ENCODE data around the gene PRMT2.

The PRMT2 gene

DNA sequence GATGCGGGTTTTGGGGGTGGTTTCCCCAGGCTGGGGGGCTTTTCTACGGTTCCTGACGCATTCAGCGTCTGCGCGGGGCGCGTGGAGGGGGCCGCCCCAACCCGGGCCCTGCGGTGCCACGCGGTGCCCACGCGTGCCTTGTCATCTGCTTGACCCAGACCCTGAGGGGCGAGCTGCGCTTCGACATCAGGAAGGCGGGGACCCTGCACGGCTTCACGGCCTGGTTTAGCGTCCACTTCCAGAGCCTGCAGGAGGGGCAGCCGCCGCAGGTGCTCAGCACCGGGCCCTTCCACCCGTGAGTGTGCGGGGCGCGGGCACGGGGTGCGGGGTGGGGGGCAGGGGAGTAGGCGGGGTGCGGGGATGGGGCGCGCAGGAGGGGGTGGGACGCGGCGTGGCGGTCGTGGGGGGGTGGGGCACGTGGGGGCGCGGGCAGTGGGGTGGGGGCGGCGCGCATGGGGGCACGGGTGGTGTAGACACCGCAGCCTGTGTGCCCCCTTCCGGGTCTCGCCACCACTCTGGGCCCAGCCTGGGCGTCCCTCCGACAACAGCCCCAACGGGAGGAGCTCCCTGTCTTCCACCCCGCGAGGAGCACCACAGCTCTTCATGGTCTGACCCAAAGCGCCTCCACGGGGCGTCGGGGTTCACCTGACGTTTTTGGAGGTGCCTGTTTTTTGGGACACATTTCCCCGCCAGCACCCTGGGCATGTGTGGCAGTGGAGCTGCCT lies 26.3 kb downstream of the PRMT2 start:
- DNase-seq (ENCODE audit: extremely low read depth, low read depth) = no peak
- TF ChIP-seq, protein P1, sequence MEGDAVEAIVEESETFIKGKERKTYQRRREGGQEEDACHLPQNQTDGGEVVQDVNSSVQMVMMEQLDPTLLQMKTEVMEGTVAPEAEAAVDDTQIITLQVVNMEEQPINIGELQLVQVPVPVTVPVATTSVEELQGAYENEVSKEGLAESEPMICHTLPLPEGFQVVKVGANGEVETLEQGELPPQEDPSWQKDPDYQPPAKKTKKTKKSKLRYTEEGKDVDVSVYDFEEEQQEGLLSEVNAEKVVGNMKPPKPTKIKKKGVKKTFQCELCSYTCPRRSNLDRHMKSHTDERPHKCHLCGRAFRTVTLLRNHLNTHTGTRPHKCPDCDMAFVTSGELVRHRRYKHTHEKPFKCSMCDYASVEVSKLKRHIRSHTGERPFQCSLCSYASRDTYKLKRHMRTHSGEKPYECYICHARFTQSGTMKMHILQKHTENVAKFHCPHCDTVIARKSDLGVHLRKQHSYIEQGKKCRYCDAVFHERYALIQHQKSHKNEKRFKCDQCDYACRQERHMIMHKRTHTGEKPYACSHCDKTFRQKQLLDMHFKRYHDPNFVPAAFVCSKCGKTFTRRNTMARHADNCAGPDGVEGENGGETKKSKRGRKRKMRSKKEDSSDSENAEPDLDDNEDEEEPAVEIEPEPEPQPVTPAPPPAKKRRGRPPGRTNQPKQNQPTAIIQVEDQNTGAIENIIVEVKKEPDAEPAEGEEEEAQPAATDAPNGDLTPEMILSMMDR (IDR thresholded peaks at IDR 0.05; ENCODE audit: low read depth, low read length, missing control alignments) = no peak
- peak overlapping the region; percentile 42 for H3K4me3 ChIP-seq (replicated peaks; ENCODE audit: low read depth, low read length)

DNA sequence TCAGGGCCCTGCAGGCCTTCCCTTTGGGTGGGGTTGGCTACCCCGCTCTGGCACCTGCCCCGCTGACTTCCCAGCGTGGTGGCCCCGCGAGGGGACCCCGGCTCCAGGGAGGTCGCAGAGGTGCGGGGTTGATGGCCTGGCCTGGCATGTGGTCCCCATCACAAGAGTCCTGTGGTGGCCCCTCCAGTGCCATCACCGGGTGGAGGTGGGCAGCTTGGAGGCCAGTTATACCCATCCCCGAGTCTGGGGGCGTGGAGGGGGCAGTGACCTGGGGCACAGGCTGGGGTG lies 26.8 kb downstream of the PRMT2 start:
- H3K4me3 ChIP-seq (replicated peaks; ENCODE audit: low read depth, low read length) = peak overlapping the region; percentile 39
- DNase-seq (ENCODE audit: extremely low read depth, low read depth) = no peak
- TF ChIP-seq, protein P1 (IDR thresholded peaks at IDR 0.05; ENCODE audit: low read depth, low read length, missing control alignments) = no peak

DNA sequence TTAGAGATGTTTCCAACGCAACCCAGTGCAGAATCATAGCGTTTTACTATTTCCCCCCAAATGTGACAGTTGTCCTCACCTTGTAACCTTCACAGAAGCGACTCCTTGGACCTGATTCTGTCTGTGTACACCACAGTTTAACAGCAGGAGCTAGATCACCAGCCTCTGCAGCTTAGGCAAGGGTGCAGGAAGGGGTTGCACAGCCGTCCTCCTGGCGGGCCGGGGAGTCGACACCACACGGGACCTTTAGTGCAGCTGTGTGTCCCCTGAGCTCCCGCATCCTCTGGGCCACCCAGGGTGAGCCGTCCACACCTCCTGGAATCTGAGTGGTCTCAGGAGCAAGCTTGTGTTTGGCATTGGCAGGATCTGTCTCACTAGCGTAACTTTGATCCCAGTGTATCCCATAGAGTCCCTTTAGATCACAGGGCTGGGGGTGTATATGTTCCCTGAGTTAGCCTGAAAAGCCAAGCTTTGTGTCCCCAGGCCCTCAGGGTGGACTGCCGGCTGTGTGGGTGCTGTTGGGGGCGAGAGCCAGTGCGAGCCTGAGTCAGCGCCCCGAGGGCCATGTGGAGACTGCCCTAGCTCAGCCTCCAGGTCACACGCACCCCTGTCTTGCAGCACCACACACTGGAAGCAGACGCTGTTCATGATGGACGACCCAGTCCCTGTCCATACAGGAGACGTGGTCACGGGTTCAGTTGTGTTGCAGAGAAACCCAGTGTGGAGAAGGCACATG lies 27.5 kb downstream of the PRMT2 start:
- TF ChIP-seq, protein P1 (IDR thresholded peaks at IDR 0.05; ENCODE audit: low read depth, low read length, missing control alignments) = no peak
- no peak for DNase-seq (ENCODE audit: extremely low read depth, low read depth)
- peak overlapping the region; percentile 39 for H3K4me3 ChIP-seq (replicated peaks; ENCODE audit: low read depth, low read length)

DNA sequence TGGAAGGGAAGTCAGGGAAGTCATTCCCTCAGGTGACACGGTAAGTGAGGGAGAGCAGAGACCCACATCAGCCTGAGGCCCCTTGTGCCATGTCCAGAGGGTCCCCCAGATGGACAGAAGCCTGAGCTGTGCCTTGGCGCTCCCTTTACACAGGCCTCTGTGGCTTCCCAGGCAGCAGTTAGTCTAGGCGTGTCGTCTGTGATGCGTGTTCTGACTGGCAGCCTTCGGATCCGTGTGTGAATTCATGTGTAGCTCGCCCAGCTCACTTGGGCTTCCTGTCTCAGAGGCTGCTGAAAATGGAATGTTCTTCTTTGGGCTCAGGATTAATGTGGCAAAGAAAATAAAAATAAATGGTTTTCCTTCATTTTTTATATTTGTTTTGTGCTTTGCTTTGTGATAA lies 28.3 kb downstream of the PRMT2 start:
- no peak for DNase-seq (ENCODE audit: extremely low read depth, low read depth)
- TF ChIP-seq, protein P1 (IDR thresholded peaks at IDR 0.05; ENCODE audit: low read depth, low read length, missing control alignments) = no peak
- H3K4me3 ChIP-seq (replicated peaks; ENCODE audit: low read depth, low read length) = no peak overlapping the region

DNA sequence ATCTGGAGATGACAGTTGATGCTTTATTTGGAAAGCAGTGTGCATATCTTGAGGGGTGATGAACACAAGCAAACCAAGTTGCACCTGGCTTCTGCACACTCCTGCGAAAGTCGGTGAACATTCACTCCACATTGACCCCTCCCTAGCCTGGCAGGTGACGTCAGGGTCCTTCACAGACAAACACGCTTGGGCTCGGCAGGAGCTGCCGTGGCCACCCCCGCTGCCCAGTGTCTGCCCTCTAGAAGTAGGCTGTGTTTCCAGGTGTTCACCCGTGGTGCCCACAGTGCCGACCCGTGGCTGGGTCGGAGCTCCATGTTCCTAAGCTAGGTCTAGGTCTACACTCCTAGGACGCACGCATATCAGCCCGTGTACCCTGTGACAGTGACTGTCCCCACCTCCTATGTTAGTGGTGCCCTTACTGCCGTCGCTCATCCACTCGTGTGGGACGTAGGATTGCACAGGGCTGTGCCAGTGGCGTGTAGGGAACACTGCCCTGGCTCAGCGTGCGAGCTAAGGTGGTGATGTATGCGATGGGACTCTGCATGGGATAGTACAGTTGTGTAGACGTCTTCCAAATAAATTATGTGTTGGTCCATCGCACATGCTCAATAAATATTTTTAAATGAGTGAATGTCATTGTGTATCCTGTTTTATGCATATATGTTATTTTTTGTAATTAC lies 29.0 kb downstream of the PRMT2 start:
- DNase-seq (ENCODE audit: extremely low read depth, low read depth) = no peak
- no peak overlapping the region for H3K4me3 ChIP-seq (replicated peaks; ENCODE audit: low read depth, low read length)
- TF ChIP-seq, protein P1 (IDR thresholded peaks at IDR 0.05; ENCODE audit: low read depth, low read length, missing control alignments) = no peak

DNA sequence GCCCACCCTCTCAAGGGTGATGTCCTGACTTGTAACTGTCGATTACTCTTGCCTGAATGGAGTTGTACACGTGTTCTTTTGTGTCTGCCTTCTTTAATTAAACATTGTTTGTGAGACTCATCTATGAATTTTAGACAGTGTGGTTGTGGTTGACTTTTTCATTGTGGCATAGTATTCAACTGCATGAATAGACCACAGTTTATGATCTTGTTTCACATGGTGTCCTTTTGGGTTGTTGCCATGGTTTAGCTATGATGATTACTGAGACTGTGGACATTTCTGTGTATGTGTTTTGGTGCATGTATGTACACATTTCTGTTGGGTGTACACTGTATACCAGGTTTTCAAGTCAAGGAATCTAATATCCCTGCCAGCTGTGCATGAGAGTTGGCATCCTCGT lies 30.1 kb downstream of the PRMT2 start:
- no peak for DNase-seq (ENCODE audit: extremely low read depth, low read depth)
- H3K4me3 ChIP-seq (replicated peaks; ENCODE audit: low read depth, low read length) = no peak overlapping the region
- TF ChIP-seq, protein P1 (IDR thresholded peaks at IDR 0.05; ENCODE audit: low read depth, low read length, missing control alignments) = no peak

Data from HFF-Myc (cell line).